ENCODE measurements around the gene ACSF2. TPM values are rescaled to one million over a fixed set of nuclear protein-coding genes. Genes with fewer than 3 reads are reported as not detected.

The ACSF2 gene
- polyA plus RNA-seq, 1 donor (not counting 4 experiments of a cell fraction or from before 2014, with no cell fraction given), result 71.9 TPM

- Histone ChIP-seq H3K4me3 (ENCODE audit: control insufficient read depth in 2 of 3, extremely low read depth in 1 of 3, insufficient read depth in 2 of 3, low read depth in 1 of 3, low read length in 3 of 3) (no peak overlapping the region), H3K27me3 (ENCODE audit: control insufficient read depth, extremely low read depth, insufficient read depth, low read length) (peaks cover 25% of the 10 kb centered on the region), H3K9me3 (ENCODE audit: control insufficient read depth, low read depth, low read length) (no peaks in the 10 kb centered on the region), H2AFZ (ENCODE audit: control insufficient read depth, low read length) (no peak overlapping the region), H3K36me3 (ENCODE audit: control insufficient read depth in 2 of 2, extremely low read depth in 1 of 2, insufficient read depth in 2 of 2, low read length in 2 of 2) (peaks cover 4 to 22% of the 10 kb centered on the region in 2 experiments), H3K9ac (ENCODE audit: control insufficient read depth, extremely low read depth, insufficient read depth, low read length) (no peak overlapping the region), H3K4me1 (ENCODE audit: control insufficient read depth, extremely low read depth, insufficient read depth, low read length) (peaks cover 10% of the 10 kb centered on the region), H3K9me1 (ENCODE audit: control insufficient read depth, extremely low read depth, insufficient read depth, low read length) (no peaks in the 10 kb centered on the region), H4K20me1 (ENCODE audit: control insufficient read depth, extremely low read depth, insufficient read depth, low read length) (no peaks in the 10 kb centered on the region), H3K27ac (ENCODE audit: control insufficient read depth, insufficient read depth, low read length) (no peak overlapping the region), H3K4me2 (ENCODE audit: control insufficient read depth, extremely low read depth, insufficient read depth, low read depth, low read length) (no peak overlapping the region), H3K79me2 (ENCODE audit: control insufficient read depth, insufficient read depth, low read length) (no peaks in the 10 kb centered on the region)
- DNase-seq (ENCODE audit: low read depth, low spot score) (no peak), FAIRE-seq (no peak)
- TF ChIP-seq EZH2 (IDR thresholded peaks at IDR 0.05; ENCODE audit: low read length) (no peak), CTCF (optimal IDR thresholded peaks at IDR 0.05 in 1 of 3, IDR thresholded peaks at IDR 0.05 in 1 of 3, conservative IDR thresholded peaks at IDR 0.05 in 1 of 3; ENCODE audit: extremely low read depth in 1 of 3, insufficient read depth in 2 of 3, low read length in 3 of 3) (no peak)
- dilution Hi-C loops (cut with MboI; ENCODE audit: extremely low pct_ligation_motif_present, low sequenced_read_pairs), result no loop called here
Measured at GRCh38 chr17:50464736-50465135, 38.7 kb downstream of the ACSF2 start.

GRCh38 chr17:50465171-50465570 lies 39.2 kb downstream of the ACSF2 start:
- Histone ChIP-seq H3K36me3 (ENCODE audit: control insufficient read depth in 2 of 2, extremely low read depth in 1 of 2, insufficient read depth in 2 of 2, low read length in 2 of 2) (peaks cover 4 to 25% of the 10 kb centered on the region in 2 experiments), H4K20me1 (ENCODE audit: control insufficient read depth, extremely low read depth, insufficient read depth, low read length) (no peaks in the 10 kb centered on the region), H3K9ac (ENCODE audit: control insufficient read depth, extremely low read depth, insufficient read depth, low read length) (no peak overlapping the region), H3K4me1 (ENCODE audit: control insufficient read depth, extremely low read depth, insufficient read depth, low read length) (peaks cover 10% of the 10 kb centered on the region), H3K79me2 (ENCODE audit: control insufficient read depth, insufficient read depth, low read length) (no peaks in the 10 kb centered on the region), H2AFZ (ENCODE audit: control insufficient read depth, low read length) (no peak overlapping the region), H3K27ac (ENCODE audit: control insufficient read depth, insufficient read depth, low read length) (no peak overlapping the region), H3K4me3 (ENCODE audit: control insufficient read depth in 2 of 3, extremely low read depth in 1 of 3, insufficient read depth in 2 of 3, low read depth in 1 of 3, low read length in 3 of 3) (no peak overlapping the region), H3K9me3 (ENCODE audit: control insufficient read depth, low read depth, low read length) (no peaks in the 10 kb centered on the region), H3K9me1 (ENCODE audit: control insufficient read depth, extremely low read depth, insufficient read depth, low read length) (no peaks in the 10 kb centered on the region), H3K27me3 (ENCODE audit: control insufficient read depth, extremely low read depth, insufficient read depth, low read length) (peaks cover 30% of the 10 kb centered on the region), H3K4me2 (ENCODE audit: control insufficient read depth, extremely low read depth, insufficient read depth, low read depth, low read length) (no peak overlapping the region)
- TF ChIP-seq EZH2 (IDR thresholded peaks at IDR 0.05; ENCODE audit: low read length) (no peak), CTCF (optimal IDR thresholded peaks at IDR 0.05 in 1 of 3, IDR thresholded peaks at IDR 0.05 in 1 of 3, conservative IDR thresholded peaks at IDR 0.05 in 1 of 3; ENCODE audit: extremely low read depth in 1 of 3, insufficient read depth in 2 of 3, low read length in 3 of 3) (no peak)
- dilution Hi-C loops (cut with MboI; ENCODE audit: extremely low pct_ligation_motif_present, low sequenced_read_pairs), result no loop called here
- FAIRE-seq (no peak), DNase-seq (ENCODE audit: low read depth, low spot score) (no peak)
